Kidney (tissue), 14 donors: ENCODE data around the gene NPSR1. TPM values are rescaled to one million over a fixed set of nuclear protein-coding genes. Genes with fewer than 3 reads are reported as not detected.

Experiments
- DNase-seq, 5 donors: peaks; one replicate each; pipeline ENCODE4 v3.0.0-alpha.2; 2013 to 2020
- FAIRE-seq: peaks from 2 replicates; lab custom pipeline; 2012; peaks lifted over from hg19 to GRCh38; lab: Jason Lieb, UNC
- H3K27ac ChIP-seq, 2 donors: one replicate each; pipeline ENCODE4 v1.7.0; 2013; ENCODE audit warnings: low read depth in 2 of 2, low read length in 2 of 2, inconsistent platforms in 1 of 2
- H3K27me3 ChIP-seq: one replicate; pipeline ENCODE4 v1.7.1; 2013; ENCODE audit warnings: low read length, inconsistent platforms; ENCODE audit not compliant: control insufficient read depth, insufficient read depth
- H3K36me3 ChIP-seq, 3 donors: one replicate each; pipeline versions ENCODE4 v1.7.0 to v1.7.1; 2013; ENCODE audit warnings: low read length in 3 of 3, control low read depth in 1 of 3, inconsistent platforms in 1 of 3; ENCODE audit not compliant: insufficient read depth in 3 of 3, control insufficient read depth in 2 of 3
- H3K4me1 ChIP-seq, 3 donors: one replicate each; pipeline versions ENCODE4 v1.7.0 to v1.7.1; 2013; ENCODE audit warnings: low read length in 3 of 3, inconsistent platforms in 1 of 3, low read depth in 1 of 3; ENCODE audit not compliant: control insufficient read depth in 2 of 3, insufficient read depth in 2 of 3
- H3K4me3 ChIP-seq, 3 donors: one replicate each; pipeline versions ENCODE4 v1.7.0 to v1.8.1; 2013; ENCODE audit warnings: low read length in 3 of 3, control low read depth in 1 of 3, inconsistent platforms in 1 of 3
- H3K9ac ChIP-seq, 3 donors: one replicate each; pipeline versions ENCODE4 v1.7.0 to v1.7.1; 2013; ENCODE audit warnings: low read length in 3 of 3, control low read depth in 1 of 3, inconsistent platforms in 1 of 3
- H3K9me3 ChIP-seq, 3 donors: one replicate each; pipeline versions ENCODE4 v1.7.0 to v1.7.1; 2013; ENCODE audit warnings: low read length in 3 of 3, control low read depth in 1 of 3, inconsistent platforms in 1 of 3; ENCODE audit not compliant: control insufficient read depth in 2 of 3, insufficient read depth in 1 of 3
- intact Hi-C: fragments of 100-400 bp; cut with DNase I; formaldehyde crosslinking; loops from one replicate; pipeline ENCODE4 v1.11.1; 2022
- polyA plus RNA-seq: library from polyadenylated mRNA; stranded (reverse); fragments of 350-450 nt; fragmentation: Illumina TruSeq; extraction: RNeasy Lipid Tissue Mini Kit (QIAGEN cat#74804); gene quantifications from one replicate; pipeline ENCODE4 v1.2.3, GENCODE V29; 2014; ENCODE audit warnings: low read depth, low replicate concordance; ENCODE audit not compliant: insufficient read depth
- total RNA-seq: library from RNA; stranded (reverse); fragmentation: NEBNext Ultra II Directional; extraction: Animal tissue kit (Norgen Biotek cat#: 25700); gene quantifications from one replicate; pipeline ENCODE4 v1.2.1, GENCODE V29; 2021
- TF ChIP-seq, protein P1 (sequence below): IDR thresholded peaks from 3 replicates; pipeline ENCODE4 v1.5.1; 2012; ENCODE audit warnings: mild to moderate bottlenecking, moderate library complexity, borderline replicate concordance; ENCODE audit not compliant: insufficient read depth; ENCODE audit errors: extremely low read depth
- donor health status: control.
- donor health status: control.
- donor health status: control.
- donor health status: control.
- donor health status: control.
- donor health status: DM: yes; HTN: yes; CAD: no.
- donor health status: Normal renal cell carcinoma (clear cell type).

Gene NPSR1
- total and polyA plus RNA-seq, 2 donors from 2014 or later, result not detected

DNA sequence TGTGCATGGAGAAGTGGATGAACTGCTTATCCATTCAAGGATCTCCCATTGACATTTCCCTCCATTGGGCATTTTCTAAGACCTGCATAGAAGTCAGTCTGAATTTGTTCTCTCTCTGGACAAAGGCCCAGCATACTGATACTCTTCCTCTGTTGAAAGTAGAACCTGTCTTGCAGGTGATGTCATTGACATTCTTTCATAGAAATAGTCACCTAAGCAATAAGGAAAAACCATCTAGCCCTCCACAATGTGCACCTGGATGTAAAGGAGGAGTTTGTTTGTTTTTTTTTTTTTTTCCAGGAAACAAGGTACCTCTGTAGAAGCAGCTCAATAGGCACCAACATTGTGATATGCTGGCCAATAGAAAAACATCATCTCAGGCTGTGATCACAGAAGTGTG, 228.8 kb downstream of the NPSR1 start:
- Histone ChIP-seq H3K4me3 (no peak overlapping the region), H3K9ac (no peak overlapping the region), H3K27me3 (no peaks in the 10 kb centered on the region), H3K27ac (no peak overlapping the region), H3K36me3 (no peaks in the 10 kb centered on the region), H3K9me3 (peaks cover 0 to 4% (median 0%) of the 10 kb centered on the region in 3 donors), H3K4me1 (no peaks in the 10 kb centered on the region)
- FAIRE-seq (no peak), DNase-seq (no peak)
- TF ChIP-seq, protein P1, sequence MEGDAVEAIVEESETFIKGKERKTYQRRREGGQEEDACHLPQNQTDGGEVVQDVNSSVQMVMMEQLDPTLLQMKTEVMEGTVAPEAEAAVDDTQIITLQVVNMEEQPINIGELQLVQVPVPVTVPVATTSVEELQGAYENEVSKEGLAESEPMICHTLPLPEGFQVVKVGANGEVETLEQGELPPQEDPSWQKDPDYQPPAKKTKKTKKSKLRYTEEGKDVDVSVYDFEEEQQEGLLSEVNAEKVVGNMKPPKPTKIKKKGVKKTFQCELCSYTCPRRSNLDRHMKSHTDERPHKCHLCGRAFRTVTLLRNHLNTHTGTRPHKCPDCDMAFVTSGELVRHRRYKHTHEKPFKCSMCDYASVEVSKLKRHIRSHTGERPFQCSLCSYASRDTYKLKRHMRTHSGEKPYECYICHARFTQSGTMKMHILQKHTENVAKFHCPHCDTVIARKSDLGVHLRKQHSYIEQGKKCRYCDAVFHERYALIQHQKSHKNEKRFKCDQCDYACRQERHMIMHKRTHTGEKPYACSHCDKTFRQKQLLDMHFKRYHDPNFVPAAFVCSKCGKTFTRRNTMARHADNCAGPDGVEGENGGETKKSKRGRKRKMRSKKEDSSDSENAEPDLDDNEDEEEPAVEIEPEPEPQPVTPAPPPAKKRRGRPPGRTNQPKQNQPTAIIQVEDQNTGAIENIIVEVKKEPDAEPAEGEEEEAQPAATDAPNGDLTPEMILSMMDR, result no peak
- intact Hi-C loops, result no loop called here

DNA sequence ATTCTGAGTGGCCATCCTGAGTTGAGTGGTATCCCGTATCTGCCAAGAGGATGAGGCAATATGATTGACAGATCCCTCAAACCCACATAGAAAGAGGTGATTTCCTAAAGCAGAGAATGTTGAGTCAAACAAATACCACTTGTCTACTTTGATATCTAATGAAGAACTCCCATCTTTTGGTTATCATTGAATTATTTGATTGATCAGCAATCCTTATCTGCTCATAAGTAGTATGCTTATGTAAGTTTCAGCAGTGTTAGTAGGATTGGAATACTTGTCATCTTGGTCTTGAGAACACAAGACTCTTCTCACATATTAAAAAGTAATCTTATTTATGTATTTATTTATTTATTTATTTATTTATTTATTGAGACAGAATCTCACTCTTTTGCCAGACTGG, 231.9 kb downstream of the NPSR1 start:
- H3K27ac ChIP-seq, result no peak overlapping the region
- intact Hi-C loops, result no loop called here
- TF ChIP-seq, protein P1, result no peak
- no peaks in the 10 kb centered on the region for H3K36me3 ChIP-seq
- H3K27me3 ChIP-seq, result no peaks in the 10 kb centered on the region
- FAIRE-seq, result no peak
- DNase-seq, result no peak
- H3K4me1 ChIP-seq, result no peaks in the 10 kb centered on the region
- no peak overlapping the region for H3K9ac ChIP-seq
- peaks cover 0 to 3% (median 0%) of the 10 kb centered on the region in 3 donors for H3K9me3 ChIP-seq
- no peak overlapping the region for H3K4me3 ChIP-seq

DNA sequence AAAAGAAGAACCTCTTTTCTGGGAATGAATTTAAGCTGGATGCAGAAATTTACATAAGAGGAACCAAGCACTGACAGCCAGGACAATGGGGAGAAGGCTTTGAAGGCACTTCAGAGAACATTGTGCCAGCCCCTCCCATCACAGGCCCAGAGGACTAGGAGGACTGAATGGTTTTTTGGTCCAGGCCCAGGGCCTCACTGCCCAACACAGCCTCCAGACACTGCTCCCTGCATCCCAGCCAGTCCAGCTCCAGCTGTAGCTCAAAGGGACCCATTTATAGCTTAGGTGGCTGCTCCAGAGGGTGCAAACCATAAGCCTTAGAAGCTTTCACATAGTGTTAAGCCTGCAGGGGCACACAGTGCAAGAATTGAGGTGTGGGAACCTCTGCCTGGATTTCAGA, 237.2 kb downstream of the NPSR1 start:
- DNase-seq (no peak), FAIRE-seq (no peak)
- Histone ChIP-seq H3K9me3 (peaks cover 0 to 8% (median 0%) of the 10 kb centered on the region in 3 donors), H3K4me1 (no peaks in the 10 kb centered on the region), H3K36me3 (no peaks in the 10 kb centered on the region), H3K9ac (no peak overlapping the region), H3K4me3 (no peak overlapping the region), H3K27ac (no peak overlapping the region), H3K27me3 (no peaks in the 10 kb centered on the region)
- TF ChIP-seq, protein P1, result no peak
- intact Hi-C loops, result no loop called here
